Thyroid gland (tissue), 4 donors: ENCODE data around the gene OR2A5. TPM values are rescaled to one million over a fixed set of nuclear protein-coding genes. Genes with fewer than 3 reads are reported as not detected.
"Not testable (repeated sequence)": the region's sequence is repeated elsewhere in the genome, so short reads cannot be mapped to it uniquely, and the experiment has no call there.

Experiments
- DNase-seq, 2 donors: peaks; one replicate each; pipeline ENCODE4 v3.0.0-alpha.2; 2019
- H3K27ac ChIP-seq, 3 donors: fragments of 200-600 bp; sonication (generic); 1 replicate in 2 of 3; 2 replicates in 1 of 3; pipeline ENCODE4 v1.5.1; 2016 to 2019; ENCODE audit warnings: mild to moderate bottlenecking in 1 of 3, moderate library complexity in 1 of 3
- H3K27me3 ChIP-seq: fragments of 200-600 bp; sonication (generic); one replicate; pipeline ENCODE4 v1.5.1; 2019
- H3K36me3 ChIP-seq, 2 donors: fragments of 200-600 bp; sonication (generic); one replicate each; pipeline ENCODE4 v1.5.1; 2016 to 2019
- H3K4me1 ChIP-seq, 2 donors: fragments of 200-600 bp; sonication (generic); one replicate each; pipeline ENCODE4 v1.5.1; 2017 to 2019
- H3K4me3 ChIP-seq, 3 donors: fragments of 200-600 bp; sonication (generic); replicated peaks in 1 of 3; 1 replicate in 2 of 3; 2 replicates in 1 of 3; pipeline ENCODE4 v1.5.1; 2016; ENCODE audit warnings: mild to moderate bottlenecking in 1 of 3
- H3K9me3 ChIP-seq: fragments of 200-600 bp; sonication (generic); one replicate; pipeline ENCODE4 v1.5.1; 2017
- CTCF ChIP-seq, 6 experiments: fragments of 200-600 bp in 3 of 6; fragments of 450-650 bp in 3 of 6; sonication (generic) in 3 of 6; IDR thresholded peaks; one replicate each; pipeline ENCODE4 v1.5.1; 2016 to 2019; ENCODE audit warnings: antibody characterized with exemption in 6 of 6, mild to moderate bottlenecking in 2 of 6, inconsistent platforms in 1 of 6, moderate library complexity in 1 of 6
- POLR2A ChIP-seq, 2 donors: fragments of 450-650 bp; IDR thresholded peaks; one replicate each; pipeline ENCODE4 v1.6.1; 2017; ENCODE audit warnings: antibody characterized with exemption in 2 of 2, mild to moderate bottlenecking in 2 of 2, moderate library complexity in 1 of 2
- WGBS, 2 donors: methylation state at CpG; one replicate each; pipeline ENCODE4 v1.1.5; 2017; 5-methylcytosine and 5-hydroxymethylcytosine counted together
- intact Hi-C: fragments of 100-400 bp; cut with DNase I; formaldehyde crosslinking; loops from one replicate; pipeline ENCODE4 v1.15.1; 2023
- total RNA-seq, 4 donors: library from RNA; depleted of rRNA; stranded (reverse); fragments of >200 nt; gene quantifications; one replicate each; pipeline ENCODE4 v1.2.3, GENCODE V29; 2016

Gene OR2A5
- total RNA-seq, 4 donors from 2014 or later: not detected

- H3K27me3 ChIP-seq: no peaks in the 10 kb centered on the region
- H3K4me1 ChIP-seq: no peaks in the 10 kb centered on the region
- no peak for DNase-seq
- TF ChIP-seq POLR2A (IDR thresholded peaks at IDR 0.05) (no peak), CTCF (IDR thresholded peaks at IDR 0.05) (no peak)
- no peaks in the 10 kb centered on the region for H3K36me3 ChIP-seq
- no peaks in the 10 kb centered on the region for H3K9me3 ChIP-seq
- no peak overlapping the region for H3K27ac ChIP-seq
- intact Hi-C loops: no loop called here
- WGBS, 2 donors: 61 to 82% methylated on average over 2 of the region's 2 CpGs
- H3K4me3 ChIP-seq: no peak overlapping the region
Measured at GRCh38 chr7:144049491-144049890, 743 bp downstream of the OR2A5 start.

GRCh38 chr7:144050093-144050492, 1.3 kb downstream of the OR2A5 start:
- DNase-seq: no peak
- no peaks in the 10 kb centered on the region for H3K4me1 ChIP-seq
- no peaks in the 10 kb centered on the region for H3K9me3 ChIP-seq
- 70 to 77% methylated on average over 3 of the region's 3 CpGs for WGBS, 2 donors
- H3K27ac ChIP-seq: no peak overlapping the region
- intact Hi-C loops: no loop called here
- H3K36me3 ChIP-seq: no peaks in the 10 kb centered on the region
- H3K27me3 ChIP-seq: no peaks in the 10 kb centered on the region
- H3K4me3 ChIP-seq: no peak overlapping the region
- no peak for TF ChIP-seq POLR2A (IDR thresholded peaks at IDR 0.05)
- no peak for TF ChIP-seq CTCF (IDR thresholded peaks at IDR 0.05)

- DNase-seq, H3K9me3 ChIP-seq, H3K27ac ChIP-seq, H3K4me3 ChIP-seq, H3K4me1 ChIP-seq, H3K27me3 ChIP-seq, intact Hi-C loops, H3K36me3 ChIP-seq: not testable (repeated sequence)
- 94 to 97% methylated on average over 8 of the region's 8 CpGs for WGBS, 2 donors
Measured at GRCh38 chr7:144050884-144051283, 2.1 kb downstream of the OR2A5 start.

- no peak overlapping the region for H3K4me3 ChIP-seq
- DNase-seq: no peak
- H3K4me1 ChIP-seq: no peaks in the 10 kb centered on the region
- no peaks in the 10 kb centered on the region for H3K9me3 ChIP-seq
- H3K27me3 ChIP-seq: no peaks in the 10 kb centered on the region
- no peaks in the 10 kb centered on the region for H3K36me3 ChIP-seq
- H3K27ac ChIP-seq: no peak overlapping the region
- intact Hi-C loops: no loop called here
- no peak for TF ChIP-seq CTCF (IDR thresholded peaks at IDR 0.05)
- no peak for TF ChIP-seq POLR2A (IDR thresholded peaks at IDR 0.05)
- WGBS, 2 donors: 92 to 93% methylated on average over 3 of the region's 3 CpGs
Measured at GRCh38 chr7:144057954-144058353, 9.2 kb downstream of the OR2A5 start.

GRCh38 chr7:144063710-144064109, 15.0 kb downstream of the OR2A5 start:
- DNase-seq: no peak
- Histone ChIP-seq H3K9me3 (no peaks in the 10 kb centered on the region), H3K4me3 (no peak overlapping the region), H3K27me3 (no peaks in the 10 kb centered on the region), H3K36me3 (no peaks in the 10 kb centered on the region), H3K27ac (no peak overlapping the region), H3K4me1 (no peaks in the 10 kb centered on the region)
- peak in 1 of 6 experiments; percentile 6 for TF ChIP-seq CTCF (IDR thresholded peaks at IDR 0.05)
- TF ChIP-seq POLR2A (IDR thresholded peaks at IDR 0.05): no peak
- 40 to 43% methylated on average over 3 of the region's 3 CpGs for WGBS, 2 donors
- intact Hi-C loops: no loop called here

GRCh38 chr7:144069511-144069910, 20.8 kb downstream of the OR2A5 start, which contains the start of gene OR2A25:
OR2A25 (plus strand) TSS chr7:144069811; CDS start chr7:144074220, 4,409 bp downstream.
- TF ChIP-seq CTCF (IDR thresholded peaks at IDR 0.05): no peak
- TF ChIP-seq POLR2A (IDR thresholded peaks at IDR 0.05): no peak
- DNase-seq: no peak
- no peaks in the 10 kb centered on the region for H3K4me1 ChIP-seq
- no peaks in the 10 kb centered on the region for H3K36me3 ChIP-seq
- 83 to 87% methylated on average over 1 of the region's 1 CpG for WGBS, 2 donors
- no peak within 1 kb of the TSS for H3K27ac ChIP-seq
- H3K27me3 ChIP-seq: no peaks in the 10 kb centered on the region
- no peak within 1 kb of the TSS for H3K4me3 ChIP-seq
- intact Hi-C loops: no loop called here
- no peaks in the 10 kb centered on the region for H3K9me3 ChIP-seq
